Tibial nerve (tissue), 3 donors: ENCODE results near the gene BCL2.

ENCODE experiments used
- POLR2A ChIP-seq, 2 donors: fragments of 450-650 bp; IDR thresholded peaks; one replicate each; pipeline ENCODE4 v1.6.1; 2017; ENCODE audit warnings: antibody characterized with exemption in 2 of 2, mild to moderate bottlenecking in 2 of 2, moderate library complexity in 2 of 2
- TF ChIP-seq, protein P1 (sequence below), 5 experiments: fragments of 200-600 bp in 3 of 5; fragments of 450-650 bp in 2 of 5; sonication (generic) in 3 of 5; IDR thresholded peaks; one replicate each; pipeline ENCODE4 v1.5.1; 2016 to 2019; ENCODE audit warnings: antibody characterized with exemption in 5 of 5, mild to moderate bottlenecking in 3 of 5, moderate library complexity in 2 of 5

DNA sequence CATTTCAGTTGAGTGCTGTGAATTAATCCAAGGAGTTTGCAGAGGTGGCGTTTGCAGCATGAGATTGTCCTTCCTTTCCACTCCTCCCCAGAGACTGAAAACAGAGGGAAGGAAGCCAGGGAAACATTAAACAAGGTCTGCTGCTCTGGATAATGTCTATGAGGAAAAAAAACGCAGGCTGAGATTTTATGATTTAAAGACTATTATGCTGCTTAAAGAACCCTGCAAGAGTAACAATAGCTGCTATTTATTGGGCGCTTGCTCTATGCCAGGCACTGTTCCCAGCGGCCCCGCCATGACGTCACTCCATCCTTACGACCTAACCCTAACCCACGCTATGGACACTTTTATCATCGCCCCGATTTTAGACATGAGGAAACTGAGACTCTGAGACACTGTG lies 222.4 kb downstream of the BCL2 start:
- TF ChIP-seq POLR2A (IDR thresholded peaks at IDR 0.05), result no peak
- TF ChIP-seq, protein P1, sequence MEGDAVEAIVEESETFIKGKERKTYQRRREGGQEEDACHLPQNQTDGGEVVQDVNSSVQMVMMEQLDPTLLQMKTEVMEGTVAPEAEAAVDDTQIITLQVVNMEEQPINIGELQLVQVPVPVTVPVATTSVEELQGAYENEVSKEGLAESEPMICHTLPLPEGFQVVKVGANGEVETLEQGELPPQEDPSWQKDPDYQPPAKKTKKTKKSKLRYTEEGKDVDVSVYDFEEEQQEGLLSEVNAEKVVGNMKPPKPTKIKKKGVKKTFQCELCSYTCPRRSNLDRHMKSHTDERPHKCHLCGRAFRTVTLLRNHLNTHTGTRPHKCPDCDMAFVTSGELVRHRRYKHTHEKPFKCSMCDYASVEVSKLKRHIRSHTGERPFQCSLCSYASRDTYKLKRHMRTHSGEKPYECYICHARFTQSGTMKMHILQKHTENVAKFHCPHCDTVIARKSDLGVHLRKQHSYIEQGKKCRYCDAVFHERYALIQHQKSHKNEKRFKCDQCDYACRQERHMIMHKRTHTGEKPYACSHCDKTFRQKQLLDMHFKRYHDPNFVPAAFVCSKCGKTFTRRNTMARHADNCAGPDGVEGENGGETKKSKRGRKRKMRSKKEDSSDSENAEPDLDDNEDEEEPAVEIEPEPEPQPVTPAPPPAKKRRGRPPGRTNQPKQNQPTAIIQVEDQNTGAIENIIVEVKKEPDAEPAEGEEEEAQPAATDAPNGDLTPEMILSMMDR (IDR thresholded peaks at IDR 0.05), result no peak
